Epithelial cell of esophagus (primary cell): Measurements from ENCODE around the gene OR9Q2.
"Not testable (repeated sequence)": the region's sequence is repeated elsewhere in the genome, so short reads cannot be mapped to it uniquely, and the experiment has no call there.

ENCODE experiments used
- DNase-seq: peaks from one replicate; pipeline ENCODE4 v3.0.0; 2010; ENCODE audit warnings: low read depth
- H3K4me3 ChIP-seq: 2 replicates; pipeline ENCODE4 v1.5.1; 2011; ENCODE audit warnings: mild to moderate bottlenecking, low read length, control low read depth
- CTCF ChIP-seq: IDR thresholded peaks from 2 replicates; pipeline ENCODE4 v1.5.1; 2011; ENCODE audit warnings: low read depth, mild to moderate bottlenecking, low read length, control low read depth, inconsistent platforms; ENCODE audit not compliant: insufficient read depth; ENCODE audit errors: missing control alignments

Gene OR9Q2

GRCh38 chr11:58199271-58199670 lies 10.4 kb downstream of the OR9Q2 start:
- TF ChIP-seq CTCF: no peak
- DNase-seq: no peak
- H3K4me3 ChIP-seq: no peak overlapping the region

- H3K4me3 ChIP-seq: no peak within 1 kb of the TSS
- no peak for TF ChIP-seq CTCF
- DNase-seq: no peak
Observed at GRCh38 chr11:58204042-58204441, 15.2 kb downstream of the OR9Q2 start, which contains the start of gene OR1S2. Gene OR1S2 (minus strand): TSS chr11:58204142. CDS start chr11:58204142, 0 bp downstream.

GRCh38 chr11:58212420-58212819 lies 23.6 kb downstream of the OR9Q2 start, which contains the start of gene OR1S1:
Gene OR1S1 (plus strand): TSS chr11:58212720.
- not testable (repeated sequence) for H3K4me3 ChIP-seq, DNase-seq

GRCh38 chr11:58216476-58216875 lies 27.6 kb downstream of the OR9Q2 start:
- TF ChIP-seq CTCF: no peak
- DNase-seq: no peak
- no peak overlapping the region for H3K4me3 ChIP-seq

- no peak for TF ChIP-seq CTCF
- DNase-seq: peak; percentile 86
- H3K4me3 ChIP-seq: no peak overlapping the region
Observed at GRCh38 chr11:58222721-58223120, 33.9 kb downstream of the OR9Q2 start.

GRCh38 chr11:58227956-58228615 lies 39.2 kb downstream of the OR9Q2 start:
- no peak for DNase-seq
- TF ChIP-seq CTCF: no peak
- H3K4me3 ChIP-seq: no peak overlapping the region
